Activated B cell treated with CpG ODN at 0.5 μM for 24 hours (primary cell): ENCODE measurements around the gene CDKAL1. TPM values are rescaled to one million over a fixed set of nuclear protein-coding genes. Genes with fewer than 3 reads are reported as not detected.

ENCODE experiments used
- ATAC-seq: fragments of 200-7000 bp; cut with Tn5 transposase; one replicate; pipeline ENCODE4 v1.10.0; 2021; ENCODE audit warnings: low read depth, mild to moderate bottlenecking, moderate library complexity
- CTCF ChIA-PET: fragments of 350-600 bp; sonication (Branson Sonifier 250); formaldehyde crosslinking; loops from one replicate; lab custom pipeline; 2021; ENCODE audit warnings: antibody characterized with exemption; lab: Charles Lee
- POLR2A ChIA-PET: fragments of 350-600 bp; sonication (Branson Sonifier 250); formaldehyde crosslinking; loops from one replicate; lab custom pipeline; 2021; ENCODE audit warnings: antibody characterized with exemption; lab: Charles Lee
- DNase-seq: peaks from one replicate; pipeline ENCODE4 v3.0.0; 2022
- H3K27ac Mint-ChIP-seq: one replicate; pipeline ENCODE4 v1.8.0; 2020; ENCODE audit warnings: mixed read lengths
- H3K27me3 Mint-ChIP-seq: one replicate; pipeline ENCODE4 v1.8.0; 2021; ENCODE audit warnings: mixed read lengths
- H3K36me3 Mint-ChIP-seq: one replicate; pipeline ENCODE4 v1.8.0; 2021; ENCODE audit warnings: low read depth, mixed read lengths
- H3K4me1 Mint-ChIP-seq: one replicate; pipeline ENCODE4 v1.8.0; 2021; ENCODE audit warnings: mixed read lengths
- H3K4me3 Mint-ChIP-seq: one replicate; pipeline ENCODE4 v1.8.0; 2020; ENCODE audit warnings: mild to moderate bottlenecking, mixed read lengths
- H3K9me3 Mint-ChIP-seq: one replicate; pipeline ENCODE4 v1.8.0; 2020; ENCODE audit warnings: mixed read lengths
- intact Hi-C: fragments of 100-400 bp; cut with micrococcal nuclease; formaldehyde crosslinking; loops from one replicate; pipeline ENCODE4 v1.15.1; 2024
- total RNA-seq: library from RNA; stranded (reverse); gene quantifications from 2 replicates; pipeline ENCODE4 v1.2.3, GENCODE V29; 2022
- TF ChIP-seq, protein P1 (sequence below): fragments of 200-600 bp; IDR thresholded peaks from one replicate; pipeline ENCODE4 v1.8.0; 2022; ENCODE audit warnings: antibody characterized with exemption, mild to moderate bottlenecking

CDKAL1 gene
- total RNA-seq, 1 donor from 2014 or later, result 31.9 TPM

DNA sequence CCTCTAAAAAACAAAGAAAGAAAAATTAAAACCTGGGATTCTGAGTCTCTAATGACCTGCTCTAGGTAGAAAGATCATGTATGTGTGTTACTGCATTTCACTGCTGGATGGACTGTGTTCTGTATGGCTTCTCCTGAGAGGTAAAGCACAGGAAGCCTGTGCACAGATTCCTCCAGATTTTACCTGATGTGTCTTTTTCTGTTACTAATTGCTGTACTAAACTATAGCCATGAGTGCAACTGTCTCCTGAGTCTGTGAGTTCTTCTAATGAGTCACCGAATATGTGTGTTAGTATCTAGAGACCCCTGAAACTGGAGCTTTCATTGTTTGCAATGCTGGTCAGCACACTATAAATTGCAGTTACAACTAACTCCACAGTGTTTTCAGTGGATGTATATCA, 270.8 kb downstream of the CDKAL1 start:
- Mint-ChIP-seq H3K36me3 (peaks cover 20% of the 10 kb centered on the region), H3K4me1 (no peaks in the 10 kb centered on the region), H3K4me3 (no peak overlapping the region), H3K27me3 (no peaks in the 10 kb centered on the region), H3K9me3 (peaks cover 12% of the 10 kb centered on the region), H3K27ac (no peak overlapping the region)
- intact Hi-C loops, result no loop called here
- TF ChIP-seq, protein P1, sequence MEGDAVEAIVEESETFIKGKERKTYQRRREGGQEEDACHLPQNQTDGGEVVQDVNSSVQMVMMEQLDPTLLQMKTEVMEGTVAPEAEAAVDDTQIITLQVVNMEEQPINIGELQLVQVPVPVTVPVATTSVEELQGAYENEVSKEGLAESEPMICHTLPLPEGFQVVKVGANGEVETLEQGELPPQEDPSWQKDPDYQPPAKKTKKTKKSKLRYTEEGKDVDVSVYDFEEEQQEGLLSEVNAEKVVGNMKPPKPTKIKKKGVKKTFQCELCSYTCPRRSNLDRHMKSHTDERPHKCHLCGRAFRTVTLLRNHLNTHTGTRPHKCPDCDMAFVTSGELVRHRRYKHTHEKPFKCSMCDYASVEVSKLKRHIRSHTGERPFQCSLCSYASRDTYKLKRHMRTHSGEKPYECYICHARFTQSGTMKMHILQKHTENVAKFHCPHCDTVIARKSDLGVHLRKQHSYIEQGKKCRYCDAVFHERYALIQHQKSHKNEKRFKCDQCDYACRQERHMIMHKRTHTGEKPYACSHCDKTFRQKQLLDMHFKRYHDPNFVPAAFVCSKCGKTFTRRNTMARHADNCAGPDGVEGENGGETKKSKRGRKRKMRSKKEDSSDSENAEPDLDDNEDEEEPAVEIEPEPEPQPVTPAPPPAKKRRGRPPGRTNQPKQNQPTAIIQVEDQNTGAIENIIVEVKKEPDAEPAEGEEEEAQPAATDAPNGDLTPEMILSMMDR, result no peak
- CTCF ChIA-PET, result no interaction called here
- POLR2A ChIA-PET, result no interaction called here
- ATAC-seq, result no peak
- DNase-seq, result no peak

DNA sequence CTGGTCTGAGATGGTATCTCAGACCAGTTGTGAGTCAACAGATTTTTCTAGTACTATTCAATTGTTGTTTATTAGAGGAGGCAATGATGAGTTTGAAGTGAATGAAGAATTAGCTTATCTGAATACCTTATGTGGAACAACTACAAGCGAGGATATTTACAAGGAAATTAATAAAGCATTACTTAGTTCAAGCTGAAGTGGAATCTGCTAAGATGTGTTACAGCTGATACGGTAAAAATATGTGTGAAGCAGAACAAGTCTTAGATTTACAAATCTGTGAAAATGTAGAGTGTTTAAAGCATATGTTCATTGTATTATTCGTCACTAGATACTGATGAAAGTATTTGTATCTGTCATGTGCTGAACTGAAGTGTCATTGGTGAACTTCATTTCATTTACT, 272.4 kb downstream of the CDKAL1 start:
- ChIA-PET POLR2A (no interaction called here), CTCF (no interaction called here)
- DNase-seq (no peak), ATAC-seq (no peak)
- no peak overlapping the region for H3K4me3 Mint-ChIP-seq
- H3K27ac Mint-ChIP-seq, result no peak overlapping the region
- H3K4me1 Mint-ChIP-seq, result no peaks in the 10 kb centered on the region
- peaks cover 18% of the 10 kb centered on the region for H3K36me3 Mint-ChIP-seq
- no peaks in the 10 kb centered on the region for H3K27me3 Mint-ChIP-seq
- TF ChIP-seq, protein P1, result no peak
- intact Hi-C loops, result no loop called here
- peaks cover 12% of the 10 kb centered on the region for H3K9me3 Mint-ChIP-seq

DNA sequence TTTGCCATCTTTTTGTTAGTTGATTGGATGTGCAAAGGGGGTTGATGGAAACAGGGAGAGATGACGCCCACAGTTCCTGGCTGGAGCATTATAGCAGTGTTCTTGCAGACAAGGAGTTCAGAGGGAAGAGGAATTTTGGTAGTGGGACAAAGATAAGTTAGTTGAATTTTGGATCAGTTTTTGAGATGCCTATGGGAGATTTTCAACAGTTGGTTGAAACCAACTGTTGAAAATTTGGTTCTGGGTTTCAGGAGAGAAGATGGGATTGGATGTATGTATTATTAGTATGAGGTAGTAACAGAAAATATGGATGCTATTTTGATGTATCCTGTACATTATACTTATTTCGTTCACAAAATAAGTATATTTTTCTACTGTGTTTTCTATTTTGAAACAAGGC, 274.2 kb downstream of the CDKAL1 start:
- TF ChIP-seq, protein P1, result no peak
- DNase-seq (no peak), ATAC-seq (no peak)
- H3K4me1 Mint-ChIP-seq, result no peaks in the 10 kb centered on the region
- peaks cover 13% of the 10 kb centered on the region for H3K9me3 Mint-ChIP-seq
- H3K27ac Mint-ChIP-seq, result no peak overlapping the region
- H3K4me3 Mint-ChIP-seq, result no peak overlapping the region
- POLR2A ChIA-PET, result no interaction called here
- H3K27me3 Mint-ChIP-seq, result no peaks in the 10 kb centered on the region
- intact Hi-C loops, result no loop called here
- CTCF ChIA-PET, result no interaction called here
- peaks cover 18% of the 10 kb centered on the region for H3K36me3 Mint-ChIP-seq

DNA sequence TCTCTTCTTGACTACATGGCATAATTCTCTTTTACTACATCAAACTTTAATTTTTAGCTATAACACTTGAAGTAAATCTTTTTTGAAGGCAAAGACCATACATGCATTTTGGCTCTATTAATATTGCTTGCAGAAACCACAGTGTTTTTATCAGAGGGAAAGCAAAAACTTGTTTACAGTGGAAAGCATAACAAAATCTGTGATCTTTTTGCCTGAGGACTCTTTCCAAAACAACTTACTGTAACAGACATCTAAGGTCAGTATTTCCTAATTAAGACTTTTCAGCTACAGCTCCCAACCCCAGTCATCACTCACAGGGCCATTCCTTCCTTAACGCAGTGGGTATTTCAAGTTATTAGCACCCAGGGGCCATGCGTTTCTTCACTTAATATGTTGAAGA, 274.7 kb downstream of the CDKAL1 start:
- POLR2A ChIA-PET, result no interaction called here
- intact Hi-C loops, result no loop called here
- H3K4me1 Mint-ChIP-seq, result no peaks in the 10 kb centered on the region

DNA sequence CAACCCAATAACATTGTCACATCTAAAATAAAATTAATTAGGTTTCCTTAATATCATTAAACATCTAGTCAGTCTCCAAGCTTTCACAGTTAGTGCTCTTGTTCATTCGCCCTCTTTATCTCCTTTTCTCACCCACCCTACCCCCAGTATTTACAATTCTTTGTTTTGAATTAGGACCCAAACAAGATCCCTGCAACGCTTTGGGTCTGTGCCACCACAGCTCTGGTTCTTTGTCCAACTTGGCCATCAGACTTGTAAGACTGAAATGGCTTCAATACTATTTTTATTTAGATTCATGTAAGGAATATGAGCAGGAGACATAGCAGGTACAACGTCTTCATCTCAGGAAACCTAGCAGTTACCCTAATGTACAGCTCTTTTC, 276.5 kb downstream of the CDKAL1 start:
- ChIA-PET POLR2A (no interaction called here), CTCF (no interaction called here)
- no peak overlapping the region for H3K4me3 Mint-ChIP-seq

More for the DNA sequence above, 274.7 kb downstream of the CDKAL1 start:
- TF ChIP-seq, protein P1, result no peak
- H3K27ac Mint-ChIP-seq, result no peak overlapping the region
- H3K4me3 Mint-ChIP-seq, result no peak overlapping the region
- ATAC-seq (no peak), DNase-seq (no peak)
- CTCF ChIA-PET, result no interaction called here
- H3K9me3 Mint-ChIP-seq, result peaks cover 14% of the 10 kb centered on the region
- H3K36me3 Mint-ChIP-seq, result peaks cover 18% of the 10 kb centered on the region
- H3K27me3 Mint-ChIP-seq, result no peaks in the 10 kb centered on the region

More for the DNA sequence above, 276.5 kb downstream of the CDKAL1 start:
- TF ChIP-seq, protein P1, result no peak
- ATAC-seq, result no peak
- peaks cover 11% of the 10 kb centered on the region for H3K9me3 Mint-ChIP-seq
- no peak overlapping the region for H3K27ac Mint-ChIP-seq
- intact Hi-C loops, result no loop called here
- DNase-seq, result no peak
- peaks cover 10% of the 10 kb centered on the region for H3K36me3 Mint-ChIP-seq
- no peaks in the 10 kb centered on the region for H3K27me3 Mint-ChIP-seq
- H3K4me1 Mint-ChIP-seq, result no peaks in the 10 kb centered on the region
